Activated CD4-positive, alpha-beta T cell treated with anti-CD3 and anti-CD28 coated beads, Interleukin-2, amount 50 U/mL, for 48 hours (primary cell): ENCODE data around the gene GRIK1.

Experiments used
- DNase-seq, 2 experiments: peaks; one replicate each; pipeline ENCODE4 v3.0.0-alpha.2; 2020

The GRIK1 gene

DNA sequence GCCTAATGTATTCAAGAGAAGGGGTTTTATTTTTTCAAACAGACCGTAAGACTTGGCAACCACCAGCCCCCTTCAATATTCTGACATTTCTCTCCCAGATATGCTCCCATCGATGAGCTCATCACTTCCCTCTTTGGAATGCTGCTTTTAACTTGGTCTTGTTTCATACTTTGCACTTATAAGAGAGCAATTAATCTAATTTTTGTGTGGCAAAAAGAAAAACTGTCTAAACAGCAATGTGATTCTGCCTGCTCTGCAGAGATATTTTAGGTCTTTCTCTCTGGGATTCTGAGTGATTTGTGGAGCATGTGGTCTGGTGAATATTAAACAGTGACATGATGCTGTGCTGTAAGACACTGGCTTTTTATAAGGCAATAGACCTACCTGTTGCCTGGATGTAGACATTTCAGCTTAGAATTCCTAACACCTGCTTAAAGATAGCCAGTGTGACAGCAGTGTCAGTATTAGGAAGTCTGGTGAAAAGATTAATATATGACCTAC is 356.3 kb downstream of the GRIK1 start:
- DNase-seq, result no peak

DNA sequence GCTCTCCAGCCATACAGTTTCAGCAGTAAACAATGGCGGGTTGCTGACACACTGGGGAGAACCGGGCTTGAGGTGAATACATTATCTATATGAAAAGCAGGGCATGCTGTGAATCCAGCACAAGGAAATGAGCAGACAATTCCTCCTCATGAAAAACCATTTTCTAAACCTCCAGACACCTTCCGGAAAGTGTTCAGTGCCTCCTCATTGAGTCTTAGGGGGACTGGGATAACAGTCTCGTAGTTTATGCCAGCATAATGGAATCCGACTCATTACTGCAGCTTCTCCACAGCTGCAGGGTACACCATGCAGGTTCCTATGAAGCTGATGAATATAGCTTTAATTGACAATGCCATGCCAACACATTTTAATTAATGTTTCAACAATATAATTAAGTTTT is 356.9 kb downstream of the GRIK1 start:
- DNase-seq, result no peak

DNA sequence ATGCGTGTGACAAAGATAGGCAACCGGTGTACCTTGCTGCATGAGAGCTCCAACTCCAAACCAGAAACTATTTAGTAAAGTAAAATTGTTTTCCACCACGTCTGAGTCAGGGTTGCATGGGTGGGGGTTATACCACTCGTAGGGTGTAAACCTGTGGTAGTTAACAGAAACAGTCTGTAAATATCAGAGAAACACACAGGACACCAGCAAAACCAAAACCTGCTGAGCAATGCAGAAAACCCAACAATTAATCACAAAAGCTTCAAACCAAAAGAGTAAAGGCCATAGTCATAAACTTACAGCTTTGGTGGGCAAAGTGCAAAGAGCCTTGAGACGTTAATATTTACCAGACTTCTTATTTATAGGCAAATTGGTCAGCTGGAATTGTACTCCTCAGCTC is 358.4 kb downstream of the GRIK1 start:
- DNase-seq, result no peak

DNA sequence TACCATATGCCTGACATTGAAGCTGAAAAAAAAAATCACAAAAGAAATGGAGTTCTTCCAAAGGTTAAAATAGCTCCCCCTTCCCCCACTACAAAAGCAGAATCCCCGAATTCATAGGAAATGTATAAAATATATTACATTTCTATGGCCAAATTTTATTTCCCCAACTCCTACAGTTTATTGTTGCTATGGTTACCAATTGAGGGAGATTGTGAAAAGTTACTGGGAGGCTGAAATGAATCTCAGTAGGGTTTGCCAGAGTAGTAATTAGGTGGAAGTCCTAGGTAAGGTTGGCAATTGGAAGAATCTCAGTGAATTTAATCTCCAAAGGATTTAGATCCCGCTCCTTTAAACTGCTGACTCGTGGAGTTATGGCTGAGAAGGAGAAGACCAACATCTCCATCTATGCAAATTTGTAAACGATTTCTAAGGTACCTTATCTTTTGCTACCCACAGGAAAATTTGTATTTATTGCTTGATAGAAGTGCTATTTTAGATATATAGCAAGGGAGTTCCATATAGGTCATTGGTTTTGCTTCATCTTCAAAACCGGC is 359.0 kb downstream of the GRIK1 start:
- DNase-seq, result no peak

DNA sequence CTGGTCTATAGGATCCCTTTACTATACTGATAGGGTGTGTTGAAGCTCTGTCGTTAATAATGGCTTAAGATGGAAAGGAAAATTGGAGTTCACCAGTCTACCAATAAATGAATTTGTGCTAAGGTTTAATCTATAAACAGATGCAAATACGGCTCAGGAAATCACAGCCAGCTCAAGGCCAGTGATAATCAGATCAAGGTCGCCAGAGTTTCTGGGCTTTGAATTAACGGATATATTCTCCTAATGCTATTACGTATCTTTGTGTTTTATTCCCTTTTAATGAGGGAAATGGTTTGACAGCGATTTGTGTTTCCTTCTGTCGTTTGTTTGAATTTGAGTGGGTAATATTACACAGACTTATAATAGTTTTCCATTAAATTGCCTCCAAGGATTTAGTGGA is 361.5 kb downstream of the GRIK1 start:
- DNase-seq, result no peak

DNA sequence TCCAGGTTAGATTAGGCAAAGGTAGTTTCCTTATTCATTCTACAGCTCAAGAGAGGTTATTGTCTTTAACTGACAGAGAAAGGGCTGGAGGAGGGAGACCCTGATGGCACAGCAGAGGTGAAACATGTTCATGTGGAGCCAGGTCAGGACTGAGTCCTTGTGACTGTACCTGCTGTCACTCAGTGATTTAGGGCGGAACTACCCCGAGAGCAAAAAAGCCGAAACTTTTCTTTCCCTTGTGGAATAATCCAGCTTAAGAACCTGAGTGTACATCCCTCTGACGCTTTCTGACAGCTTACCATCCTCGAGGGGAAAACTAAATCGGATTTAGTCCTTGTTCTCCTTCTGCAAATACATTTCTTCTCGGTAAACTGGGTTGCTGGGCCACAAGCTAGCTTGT is 367.8 kb downstream of the GRIK1 start:
- DNase-seq, result no peak

DNA sequence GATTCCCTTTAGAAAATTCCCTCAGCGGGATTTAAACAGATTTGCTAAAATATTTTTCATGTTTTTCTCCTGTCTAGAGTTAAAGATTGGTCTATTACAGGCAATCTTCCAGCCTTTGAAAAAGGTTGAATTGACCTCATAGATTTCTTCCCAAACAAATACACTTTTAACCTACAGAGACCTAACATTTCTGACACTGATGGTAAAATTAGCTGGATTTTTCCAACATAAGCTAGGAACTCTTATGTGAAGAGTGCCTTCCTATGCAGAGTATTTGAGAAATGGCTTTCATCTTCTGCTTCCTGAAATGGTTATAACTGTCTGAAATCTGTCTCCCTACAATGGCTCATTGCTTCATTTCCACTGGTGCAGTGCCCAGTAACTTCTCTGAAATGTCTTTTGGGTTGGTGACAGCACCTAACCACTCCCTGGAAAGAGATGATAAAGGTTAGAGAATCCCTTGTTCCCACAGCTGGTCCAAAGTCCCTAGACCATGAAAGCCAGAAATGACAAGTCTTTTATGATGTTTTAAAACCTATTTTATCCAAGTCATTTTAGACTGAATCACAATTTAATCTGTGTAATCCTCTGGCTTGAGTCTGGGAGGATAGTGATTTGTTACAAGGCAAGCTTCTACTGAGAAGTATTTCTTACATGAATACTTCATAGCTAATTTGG is 371.6 kb downstream of the GRIK1 start:
- DNase-seq, result no peak

DNA sequence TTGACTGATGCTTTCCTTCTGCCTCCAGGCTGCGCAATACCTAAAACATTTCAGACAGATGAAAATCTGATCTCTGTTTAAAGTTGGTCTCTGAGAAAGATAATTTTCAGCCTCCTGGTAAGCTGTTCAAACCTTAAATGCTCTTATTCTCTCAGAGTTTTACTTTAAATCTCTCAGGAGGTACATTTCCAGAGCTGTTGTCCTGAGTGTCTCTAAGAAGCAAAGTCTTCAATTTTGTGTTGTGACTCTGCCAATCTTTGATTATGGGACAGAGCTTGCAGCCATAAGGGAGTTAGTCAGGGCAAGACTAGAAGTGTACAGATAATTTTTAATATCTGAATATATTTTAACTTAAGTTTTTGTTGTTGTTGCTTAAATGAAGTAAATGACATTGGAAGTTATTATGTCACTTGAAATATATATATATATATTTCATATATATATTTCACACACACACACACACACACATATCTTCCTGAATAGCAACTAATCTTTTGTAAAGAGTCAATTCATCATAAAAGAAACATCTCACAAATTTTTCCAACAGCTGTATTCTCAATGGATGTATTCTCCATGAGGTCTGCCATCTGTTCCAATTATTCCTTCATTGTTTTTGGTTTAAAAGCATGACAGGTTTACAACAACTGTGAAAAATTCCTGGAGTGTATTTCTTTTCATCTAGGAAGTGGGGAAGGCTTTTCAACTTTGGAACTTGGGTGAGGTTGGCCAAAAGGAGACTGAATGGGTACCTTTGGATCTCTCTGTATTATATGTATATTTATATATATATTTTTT is 381.7 kb downstream of the GRIK1 start:
- no peak for DNase-seq

DNA sequence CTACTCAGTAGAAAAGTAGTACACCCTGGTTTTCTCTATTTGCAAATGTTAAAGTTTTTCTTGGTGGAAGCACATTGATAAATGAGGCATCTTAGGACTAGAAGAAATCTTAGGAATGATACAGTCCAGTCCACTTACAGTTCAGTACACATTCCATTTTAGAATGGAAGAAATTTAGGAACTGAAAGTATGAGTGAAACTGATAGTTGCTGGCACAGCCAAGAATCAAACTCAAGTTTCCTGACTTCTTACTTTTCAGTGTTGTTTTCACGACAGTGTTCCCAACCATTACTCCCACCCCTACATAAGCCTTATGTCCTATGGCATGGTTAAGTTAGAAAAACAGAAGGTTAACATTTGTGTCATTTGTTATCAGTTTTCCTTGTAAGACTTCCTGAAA is 382.6 kb downstream of the GRIK1 start:
- DNase-seq, result no peak

DNA sequence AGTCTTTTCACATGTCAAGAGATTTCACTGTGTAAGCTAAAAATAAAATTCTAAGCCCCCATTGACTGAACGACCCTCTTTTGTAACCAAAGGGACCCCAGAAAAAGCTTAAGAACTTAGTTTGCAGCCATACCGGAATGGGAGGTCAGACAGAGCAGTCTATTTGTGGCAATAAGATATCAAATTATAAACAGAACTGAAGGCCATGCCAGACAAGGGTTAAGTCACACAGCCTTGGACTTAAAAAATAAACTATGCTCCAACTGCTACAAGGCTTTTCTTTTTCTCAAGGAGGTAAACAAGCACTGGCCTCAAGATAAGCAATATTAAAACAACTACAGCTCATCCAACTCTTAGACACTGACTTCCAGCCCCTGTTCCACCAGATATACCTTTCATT is 384.2 kb downstream of the GRIK1 start:
- DNase-seq, result no peak

DNA sequence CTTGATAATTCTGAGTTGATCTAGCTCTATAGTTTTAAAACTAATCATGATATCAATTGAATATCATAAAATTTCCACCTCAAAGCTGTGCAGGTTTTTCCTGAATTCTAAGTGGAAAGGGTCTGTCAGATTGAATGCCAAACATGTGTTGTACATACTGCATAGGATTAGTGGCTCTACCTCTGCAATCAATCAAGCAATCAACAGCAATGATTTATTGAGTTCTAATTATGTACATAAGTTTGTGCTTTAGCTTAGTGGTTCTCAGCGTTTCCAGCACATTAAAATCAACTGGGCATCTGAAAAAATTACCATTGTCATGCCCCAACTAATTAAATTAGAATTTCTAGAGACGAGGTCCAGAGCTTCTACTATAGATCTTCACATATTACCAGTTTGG is 389.6 kb downstream of the GRIK1 start:
- DNase-seq, result no peak

DNA sequence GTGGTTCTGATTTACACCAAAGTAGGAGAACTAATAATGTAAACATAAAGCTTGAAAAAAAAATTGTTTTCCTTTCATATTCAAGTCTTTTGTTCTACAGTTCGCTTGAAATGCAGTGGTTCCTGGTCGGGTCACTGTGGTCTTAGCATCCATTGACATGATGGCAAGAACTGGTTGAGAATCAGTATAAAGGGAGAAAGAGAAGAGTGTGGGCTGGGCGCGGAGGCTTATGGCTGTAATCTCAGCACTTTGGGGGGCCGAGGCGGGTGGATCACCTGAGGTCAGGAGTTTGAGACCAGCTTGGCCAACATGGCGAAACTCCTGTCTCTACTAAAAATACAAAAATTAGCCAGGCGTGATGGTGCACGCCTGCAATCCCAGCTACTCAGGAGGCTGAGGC is 390.2 kb downstream of the GRIK1 start:
- no peak for DNase-seq

DNA sequence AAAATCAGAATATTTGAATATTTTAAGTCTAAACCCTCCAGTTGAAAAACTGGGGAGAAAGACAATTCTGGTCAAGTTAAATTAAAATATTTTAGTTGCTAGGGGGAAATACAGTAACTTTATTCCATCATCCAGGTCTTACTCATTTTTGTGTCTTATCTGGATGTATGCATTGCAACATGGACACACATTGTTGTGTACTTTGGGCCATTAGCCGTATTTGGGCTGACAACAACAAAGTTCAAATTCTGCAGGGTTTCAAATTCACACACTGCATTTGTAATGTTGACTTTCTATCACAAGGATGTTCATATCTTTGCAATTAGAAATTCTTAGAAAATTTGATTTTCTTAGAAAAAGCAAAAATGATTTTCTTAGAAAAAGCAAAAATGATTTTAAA is 391.8 kb downstream of the GRIK1 start:
- no peak for DNase-seq

DNA sequence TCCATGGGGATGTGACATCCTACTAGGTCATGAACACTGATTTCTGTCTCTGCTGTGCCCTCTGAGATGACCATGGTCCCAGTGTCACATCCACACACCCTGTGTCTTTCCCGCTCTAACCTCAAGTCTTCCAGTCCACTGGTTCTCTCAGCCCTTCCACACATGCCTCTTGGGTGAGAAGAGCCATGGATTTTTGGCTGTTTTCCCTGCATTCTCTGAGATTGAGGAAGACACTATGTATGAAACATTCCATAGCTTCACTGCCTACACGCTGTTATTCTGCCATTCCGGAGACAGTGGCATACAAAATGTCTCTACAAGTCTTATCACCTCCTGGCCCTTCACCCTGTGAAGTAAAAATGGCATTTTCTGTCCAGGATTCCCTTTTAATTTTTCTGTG is 393.7 kb downstream of the GRIK1 start:
- DNase-seq, result no peak

DNA sequence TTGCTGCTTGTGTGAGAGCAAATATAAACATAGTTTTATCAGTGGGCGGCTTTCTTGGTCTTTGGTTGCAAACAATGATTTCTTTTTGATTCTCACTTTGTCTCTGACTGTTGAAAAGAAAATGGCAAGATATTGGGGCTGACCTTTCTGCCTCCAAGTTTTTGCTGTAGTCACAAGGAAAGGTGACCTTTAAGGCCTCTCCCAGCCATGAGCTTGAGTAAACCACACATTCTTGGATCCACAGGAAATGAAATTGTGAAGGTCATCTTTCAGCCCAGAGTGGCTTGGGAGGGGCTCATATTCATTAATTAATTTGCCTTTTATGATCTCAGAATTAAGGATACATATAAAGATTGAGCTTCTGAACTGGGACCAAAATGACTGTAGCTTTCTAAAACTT is 399.5 kb downstream of the GRIK1 start:
- DNase-seq, result no peak

DNA sequence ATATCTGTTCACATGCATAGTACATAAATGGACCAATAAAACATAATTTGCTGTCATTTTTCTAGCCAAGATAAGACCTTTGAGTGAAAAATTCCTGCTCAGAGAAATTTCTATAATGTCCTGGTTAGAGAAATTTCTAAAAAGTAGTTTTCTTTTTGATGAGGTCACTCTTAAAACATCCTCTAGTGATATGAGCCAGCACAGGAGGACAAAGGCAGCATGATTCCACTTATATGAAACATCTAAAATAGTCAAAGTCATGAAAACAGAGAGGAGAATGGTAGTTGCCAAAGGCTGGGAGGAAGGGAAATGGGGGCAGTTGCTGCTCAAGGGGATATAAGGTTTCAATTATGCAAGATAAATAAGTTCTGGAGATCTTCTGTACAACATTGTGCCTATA is 401.7 kb downstream of the GRIK1 start:
- DNase-seq, result no peak

DNA sequence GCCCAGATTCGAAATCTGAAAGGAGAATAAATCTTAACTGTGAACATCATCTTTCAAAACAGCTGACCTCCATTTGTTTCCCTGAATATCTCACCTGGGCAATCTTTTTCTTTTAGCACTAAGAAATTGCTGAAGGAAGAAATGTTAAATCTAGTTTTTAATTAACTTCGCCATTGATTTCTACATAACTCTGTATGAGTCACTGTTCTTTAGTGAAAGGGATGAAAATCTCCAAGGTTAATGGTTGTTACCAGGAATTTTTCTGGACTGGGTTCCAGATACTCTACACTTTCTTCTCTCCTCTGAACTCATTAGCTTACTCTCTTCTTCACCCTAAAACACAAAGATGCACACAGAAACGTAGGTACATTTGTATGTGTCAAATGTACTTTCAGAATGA is 405.3 kb downstream of the GRIK1 start:
- no peak for DNase-seq

DNA sequence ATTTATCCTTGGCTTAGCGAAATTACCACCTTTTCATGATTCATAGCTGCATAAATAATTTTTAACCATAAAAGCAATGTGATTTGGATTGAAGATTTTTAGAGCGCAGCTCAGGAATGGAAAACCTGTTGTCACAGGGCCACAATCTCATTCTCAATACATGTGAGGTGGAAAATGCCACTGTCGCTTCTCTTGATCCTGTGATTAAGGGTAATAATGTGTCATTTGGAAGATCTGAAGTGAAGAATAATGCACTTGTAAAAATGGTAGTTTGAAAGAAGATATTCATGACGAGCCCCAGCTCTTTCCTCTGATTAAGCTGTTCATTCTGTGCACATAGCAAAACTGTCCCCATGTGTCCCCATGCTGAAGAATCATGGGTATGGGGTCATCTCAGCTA is 410.7 kb downstream of the GRIK1 start:
- DNase-seq, result no peak

DNA sequence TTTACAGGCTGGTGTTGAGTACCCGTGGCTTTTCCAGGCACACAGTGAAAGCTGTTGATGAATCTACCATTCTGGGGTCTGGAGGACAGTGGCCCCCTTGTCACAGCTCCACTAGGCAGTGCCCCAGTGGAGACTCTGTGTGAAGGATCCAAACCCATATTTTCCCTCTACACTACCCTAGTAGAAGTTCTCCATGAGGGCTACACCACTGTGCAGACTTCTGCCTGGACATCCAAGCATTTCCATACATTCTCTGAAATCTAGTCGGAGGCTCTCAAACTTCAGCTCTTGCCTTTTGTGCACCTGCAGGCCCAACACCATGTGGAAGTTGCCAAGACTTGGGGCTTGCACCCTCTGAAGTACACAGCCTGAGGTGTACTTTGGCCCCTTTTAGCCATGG is 413.3 kb downstream of the GRIK1 start:
- no peak for DNase-seq

DNA sequence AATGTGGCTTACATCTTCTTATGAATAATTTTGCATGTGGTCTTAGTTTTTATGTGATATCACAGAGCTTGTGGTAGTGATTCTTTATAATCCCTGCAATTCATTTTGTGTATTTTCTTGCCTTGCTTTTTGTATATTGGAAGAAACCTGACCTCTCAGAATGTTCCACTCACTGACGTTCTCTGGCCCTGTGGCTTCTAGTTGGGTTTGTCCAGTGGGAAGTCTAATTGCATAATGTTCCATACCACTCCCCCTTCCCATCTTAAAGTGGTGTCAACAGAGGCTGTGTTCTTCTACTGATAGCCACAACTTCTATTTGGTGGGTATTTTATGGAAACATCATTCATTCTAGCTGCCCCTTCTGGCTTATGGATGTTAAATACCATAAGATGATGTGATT is 415.7 kb downstream of the GRIK1 start:
- no peak for DNase-seq

DNA sequence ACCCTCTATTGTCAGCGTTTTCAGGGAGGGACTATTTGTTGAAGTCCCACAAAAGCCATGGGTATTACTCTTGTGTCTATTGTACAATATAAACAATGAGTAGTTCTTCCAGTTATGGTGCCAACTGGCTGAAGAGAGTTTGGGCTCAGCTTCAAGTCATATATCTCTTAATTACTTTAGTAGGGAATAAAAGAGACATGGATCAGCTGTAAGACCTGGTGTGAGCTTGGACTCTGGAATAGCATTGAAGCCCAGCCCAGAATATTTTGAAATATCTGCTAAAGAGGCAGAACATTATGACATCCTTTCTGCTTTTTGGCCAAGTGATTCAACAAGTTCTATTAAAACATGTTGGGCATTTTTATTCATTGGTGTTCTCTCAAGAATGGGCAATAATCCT is 416.1 kb downstream of the GRIK1 start:
- no peak for DNase-seq

DNA sequence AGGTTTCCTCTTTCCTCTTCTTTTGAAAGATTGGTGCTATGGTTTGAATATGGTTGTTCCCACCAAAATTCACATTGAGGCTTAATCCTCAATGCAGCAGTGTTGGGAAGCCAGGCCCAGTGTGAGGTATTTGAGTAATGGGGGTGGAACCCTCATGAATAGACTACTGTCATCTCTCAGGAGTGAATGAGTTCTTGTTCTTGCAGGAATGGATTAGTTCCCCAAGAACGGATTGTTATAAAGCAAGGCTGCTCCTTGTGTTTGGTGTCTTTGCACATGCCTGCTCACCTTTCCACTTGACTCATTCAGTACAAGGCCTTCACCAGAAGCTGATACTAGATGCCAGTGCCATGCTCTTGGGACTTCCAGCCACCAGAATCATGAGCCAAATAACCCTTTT is 417.9 kb downstream of the GRIK1 start:
- no peak for DNase-seq

DNA sequence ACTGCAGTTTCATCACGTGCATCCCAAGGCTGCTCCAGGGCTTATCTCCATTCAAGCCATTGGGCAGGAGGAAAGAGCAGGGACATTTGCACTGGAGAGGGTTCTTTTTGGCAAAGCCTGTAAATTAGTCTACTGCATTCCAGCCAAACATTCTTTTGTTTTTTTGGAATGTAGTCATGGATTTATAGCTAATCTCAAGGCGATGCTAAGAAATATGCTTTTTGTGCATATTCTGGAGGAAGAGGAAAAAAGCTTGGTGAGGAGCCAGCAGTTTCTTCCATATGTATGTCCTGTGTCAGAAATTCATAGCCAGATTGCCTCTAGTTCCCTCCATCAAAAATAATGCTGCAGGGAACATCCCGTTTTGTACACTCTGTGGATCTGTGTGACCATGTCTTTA is 419.6 kb downstream of the GRIK1 start:
- no peak for DNase-seq

DNA sequence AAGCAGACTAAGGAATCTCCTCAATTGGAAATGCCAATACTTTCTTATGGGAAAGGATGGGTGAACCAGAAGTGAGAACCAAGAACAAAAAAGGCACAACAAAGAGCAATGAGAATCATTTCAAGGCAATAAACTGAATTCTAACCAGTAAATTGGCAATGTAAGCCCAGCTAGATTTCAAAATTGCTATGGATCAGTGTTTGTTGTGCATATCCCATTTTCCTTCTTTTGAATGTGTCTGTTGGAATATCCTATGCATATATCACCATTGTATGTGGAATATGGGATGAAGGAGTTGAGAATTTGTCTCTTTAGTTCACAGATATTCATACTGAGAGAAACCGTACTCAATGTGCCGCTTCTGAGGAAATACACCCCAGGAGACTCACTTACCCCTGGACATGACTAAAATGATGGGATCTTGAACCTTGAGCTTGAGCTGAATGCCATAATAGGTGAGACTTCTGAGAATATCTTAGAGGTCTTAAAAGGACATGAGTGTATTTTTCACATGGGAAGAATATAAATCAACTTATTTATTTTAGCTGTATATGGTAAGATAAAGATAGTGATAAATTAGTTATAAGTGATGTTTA is 425.0 kb downstream of the GRIK1 start:
- DNase-seq, result no peak
